HG03457 (cell line): ENCODE data around the gene TTI1.

Source experiments
- ATAC-seq: cut with Tn5 transposase; IDR thresholded peaks from one replicate; pipeline ENCODE4 v1.9.1; 2021; ENCODE audit warnings: moderate number of reproducible peaks; ENCODE audit not compliant: unreplicated experiment

The TTI1 gene

DNA sequence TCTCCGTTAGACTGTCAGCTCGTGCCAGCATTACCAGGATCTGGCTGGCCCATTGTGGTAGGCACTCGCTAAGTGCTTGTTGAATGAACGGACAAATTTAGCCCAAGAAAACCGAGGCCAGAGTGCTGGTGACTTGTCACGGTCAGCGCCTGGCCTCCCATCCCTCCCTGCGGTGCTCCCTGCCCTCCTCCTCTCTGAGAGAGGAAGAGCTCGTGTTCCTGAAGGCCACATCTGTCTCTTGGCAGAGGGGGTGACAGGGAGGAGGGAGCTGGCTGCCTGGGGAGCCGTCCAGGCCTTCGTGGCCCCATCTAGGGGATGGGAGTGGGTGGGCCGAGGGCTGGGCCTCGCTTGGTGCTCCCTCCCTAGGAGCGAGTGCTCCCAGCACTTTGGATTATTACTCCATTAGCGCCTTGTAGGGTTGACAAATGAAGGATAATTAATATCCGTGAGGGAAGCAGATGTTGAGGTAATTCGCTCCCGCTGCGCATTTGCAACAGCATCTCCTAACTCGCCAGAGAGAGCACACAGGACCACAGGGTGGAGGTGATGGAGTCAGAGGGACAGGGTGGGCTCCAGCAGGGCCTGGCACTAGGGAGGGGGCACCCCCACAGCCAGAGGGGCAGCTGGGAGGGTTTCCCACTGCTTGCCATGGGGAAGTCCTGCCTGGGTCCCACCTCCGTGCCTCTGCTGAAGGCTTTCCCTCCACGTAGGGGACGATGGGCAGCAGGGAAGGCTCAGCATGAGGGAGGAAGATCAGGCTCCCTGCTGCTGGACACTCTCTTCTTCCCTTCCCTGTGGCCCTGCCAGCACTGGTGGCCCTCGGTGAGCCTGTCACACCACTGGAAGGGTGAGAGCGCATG lies 93.3 kb downstream of the TTI1 start:
- ATAC-seq, result no peak

DNA sequence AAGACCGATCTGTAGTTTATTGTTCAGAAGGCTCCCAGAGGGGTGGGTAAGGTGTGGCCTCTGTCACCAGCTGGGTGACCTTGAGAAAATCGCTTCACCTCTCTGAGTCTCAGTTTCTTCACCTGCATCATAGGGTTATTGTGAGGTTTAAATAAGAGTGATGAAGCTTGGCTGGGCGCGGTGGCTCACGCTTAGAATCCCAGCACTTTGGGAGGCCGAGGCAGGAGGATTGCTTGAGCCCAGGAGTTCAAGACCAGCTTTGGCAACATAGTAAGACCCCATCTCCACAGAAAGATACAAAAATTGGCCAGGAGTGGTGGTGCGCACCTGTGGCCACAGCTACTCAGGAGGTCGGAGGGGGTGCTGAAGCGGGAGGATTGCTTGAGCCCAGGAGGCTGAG lies 94.3 kb downstream of the TTI1 start:
- ATAC-seq, result no peak

DNA sequence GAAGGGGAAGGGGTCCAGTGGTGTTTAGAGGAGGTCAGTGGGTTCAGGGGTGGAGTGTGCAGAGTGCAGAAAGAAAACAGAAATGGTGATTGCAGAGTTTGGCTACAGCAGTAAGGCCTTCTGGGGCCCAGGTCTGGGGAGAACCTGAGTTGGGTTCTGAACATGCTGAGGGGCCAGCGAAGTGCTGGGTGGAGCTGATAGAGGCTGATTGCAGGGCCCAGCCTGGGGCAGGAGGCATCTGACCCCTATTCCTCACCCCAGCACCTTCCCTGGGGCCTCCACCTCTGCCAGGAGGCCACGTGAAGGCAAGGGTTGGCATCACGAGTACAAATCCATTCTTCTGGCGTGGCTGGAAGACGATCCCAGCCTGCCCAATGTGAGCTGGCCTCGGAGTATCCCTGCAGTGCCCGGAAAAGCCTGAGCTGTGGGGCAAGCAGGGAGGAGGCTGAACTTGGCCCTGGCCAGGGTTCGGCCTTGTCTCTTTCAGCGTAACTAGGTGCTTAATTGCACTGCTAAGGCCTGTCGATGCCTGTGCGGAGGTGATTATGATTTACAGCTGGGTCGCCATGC lies 95.0 kb downstream of the TTI1 start:
- no peak for ATAC-seq

DNA sequence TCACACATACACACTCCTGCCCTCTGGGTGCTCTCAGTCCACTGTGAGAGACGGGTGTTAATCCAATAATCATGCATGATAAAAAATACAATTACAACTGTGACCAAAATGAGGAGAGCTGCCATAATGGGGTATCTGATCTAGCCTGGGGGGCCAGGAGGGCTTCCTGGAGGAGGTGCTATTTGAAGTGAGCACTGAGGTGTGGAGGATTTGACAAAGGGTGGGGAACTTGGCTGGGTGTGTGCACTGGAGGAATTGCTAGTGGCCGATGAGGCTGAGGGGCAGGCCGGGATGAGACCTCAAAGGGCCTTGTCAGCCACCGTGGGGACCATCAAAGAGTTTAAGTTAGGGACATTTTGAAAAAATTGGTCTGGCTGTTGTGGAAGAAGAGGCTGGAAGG lies 95.6 kb downstream of the TTI1 start:
- ATAC-seq, result no peak

DNA sequence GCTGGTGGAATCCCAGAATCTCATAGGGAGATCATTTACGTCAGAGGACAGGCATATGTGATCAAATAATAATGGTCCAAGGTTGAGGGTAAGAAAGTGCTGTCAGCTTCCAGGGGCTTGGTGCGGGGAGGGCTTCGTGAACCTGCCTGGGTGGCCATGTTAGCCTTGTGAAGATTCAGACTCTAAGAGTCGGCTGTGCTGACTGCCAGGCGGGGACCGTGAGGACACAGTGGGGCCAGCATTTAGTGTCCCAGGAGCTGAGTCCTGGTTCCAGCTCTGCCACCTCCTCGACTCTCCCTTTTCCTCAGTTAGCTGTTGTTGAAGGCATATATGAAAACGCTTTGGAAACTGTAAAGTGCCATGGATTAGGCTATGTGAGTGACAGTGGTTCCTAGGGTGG lies 96.8 kb downstream of the TTI1 start:
- no peak for ATAC-seq

DNA sequence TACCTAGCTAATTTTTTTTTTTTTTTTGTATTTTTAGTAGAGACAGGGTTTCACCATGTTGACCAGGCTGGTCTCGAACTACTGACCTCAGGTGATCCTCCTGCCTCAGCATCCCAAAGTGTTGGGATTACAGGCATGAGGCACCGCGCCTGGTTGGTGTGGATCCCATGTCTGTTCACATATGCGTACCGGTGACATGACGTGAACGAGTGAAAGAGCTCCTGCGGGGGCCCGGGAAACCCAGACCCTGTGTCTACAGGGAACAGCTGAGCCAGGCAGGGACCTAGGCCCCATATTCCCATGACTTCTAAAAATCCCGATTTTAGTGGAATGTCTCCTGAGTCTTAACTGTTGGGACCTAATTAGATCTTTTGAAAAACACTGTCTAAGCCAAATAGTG lies 97.2 kb downstream of the TTI1 start:
- ATAC-seq, result no peak

DNA sequence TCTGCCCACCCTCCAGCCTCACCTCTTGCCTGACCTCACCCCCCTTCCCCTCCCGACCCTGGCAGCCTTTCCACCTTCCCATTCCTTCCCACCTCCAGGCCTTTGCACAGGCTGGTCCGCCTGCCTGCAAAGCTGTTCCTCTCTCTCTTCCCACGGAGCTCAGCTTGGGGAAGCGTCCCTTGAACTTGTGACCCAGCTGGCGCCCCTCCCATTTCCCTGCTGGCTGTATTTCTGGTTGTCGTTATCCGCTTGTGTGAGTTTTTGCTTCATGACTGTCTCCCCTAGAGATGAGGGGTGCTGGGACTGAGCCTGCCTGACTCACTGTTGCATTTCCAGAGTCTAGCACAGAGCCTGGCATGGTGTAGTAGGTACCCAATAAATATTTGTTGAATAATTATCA lies 97.8 kb downstream of the TTI1 start:
- no peak for ATAC-seq

DNA sequence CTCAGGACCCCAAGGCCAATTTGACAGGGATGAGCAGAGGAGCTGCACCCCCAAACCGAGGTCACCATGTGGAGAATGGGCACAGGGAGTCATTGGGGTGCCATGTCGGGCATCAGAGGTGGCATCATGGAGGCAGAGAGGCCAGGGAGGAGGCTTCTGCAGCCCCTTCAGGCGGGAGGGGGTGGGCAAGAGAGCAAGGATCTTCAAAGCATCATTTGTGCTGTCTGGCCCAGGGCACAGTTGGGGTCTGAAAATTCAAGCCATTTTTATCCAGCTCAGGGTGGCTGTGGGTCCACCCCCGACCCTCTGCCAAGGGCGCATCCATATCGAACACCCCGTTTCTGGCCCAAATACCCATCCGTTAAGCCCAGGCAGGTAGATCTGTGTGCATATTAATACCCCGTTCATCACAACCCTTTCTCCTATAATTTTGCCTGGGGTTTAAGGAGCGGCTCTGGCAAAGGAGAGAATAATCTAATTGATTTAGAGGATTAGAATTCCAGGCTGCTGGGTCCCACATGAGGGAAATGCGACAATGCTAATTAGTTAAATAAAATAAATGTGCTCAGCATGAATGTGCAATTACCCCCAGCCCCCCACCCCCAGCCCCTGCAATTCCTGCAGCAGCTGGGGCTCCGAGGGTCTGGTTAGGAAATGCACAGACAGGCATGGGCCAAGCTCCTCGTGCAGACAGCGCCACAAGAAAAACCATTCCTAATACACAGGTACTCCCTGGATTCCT lies 98.5 kb downstream of the TTI1 start:
- ATAC-seq, result no peak

DNA sequence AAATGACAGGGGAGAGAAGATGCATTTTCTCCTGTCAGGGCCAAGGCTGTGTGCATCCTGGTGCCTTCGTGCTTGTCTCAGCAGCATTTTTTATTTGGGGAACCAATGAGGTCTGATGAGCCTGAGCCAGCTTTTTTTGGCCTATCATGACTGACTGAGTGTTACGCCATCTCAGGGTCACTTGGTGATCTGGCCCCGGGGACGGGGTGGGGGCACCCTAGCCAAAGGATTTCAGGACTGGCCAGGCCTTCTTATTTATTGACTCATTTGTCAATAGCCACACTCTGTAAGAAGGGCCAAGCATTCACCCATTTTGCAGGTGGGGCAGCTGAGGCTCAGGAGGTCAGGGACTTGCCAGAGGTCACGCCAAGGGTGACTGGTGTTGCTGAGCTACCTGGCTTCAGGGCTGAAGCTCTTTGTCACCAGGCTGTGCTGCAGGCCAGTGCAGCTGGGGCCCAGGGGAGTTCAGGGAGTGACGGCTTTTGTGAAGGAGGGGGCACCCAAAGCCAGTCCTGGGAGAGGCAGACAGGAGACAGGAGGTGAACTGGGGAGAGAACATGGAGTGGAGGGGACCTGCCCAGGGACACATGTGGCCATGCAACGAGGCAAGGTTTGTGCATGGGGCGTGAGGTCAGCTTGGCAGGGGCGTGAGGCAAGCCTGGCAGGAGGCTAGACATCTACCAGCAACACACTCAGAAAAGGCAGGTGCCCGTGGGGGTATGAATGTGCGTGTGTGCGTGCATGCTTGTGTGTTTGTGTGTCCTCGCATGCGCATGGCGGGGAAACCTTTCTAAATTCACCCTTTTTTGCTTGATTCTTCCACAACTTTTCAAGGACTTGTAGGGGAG lies 99.2 kb downstream of the TTI1 start:
- no peak for ATAC-seq
